Amygdala (tissue), 56 donors: ENCODE measurements around the gene FOXP4.

ENCODE experiments used
- DNase-seq, 56 donors: peaks; one replicate each; lab custom pipeline; 2025; lab: John Stamatoyannopoulos, UW

The FOXP4 gene

GRCh38 chr6:41519745-41520699 lies 26.2 kb upstream of the FOXP4 start:
- DNase-seq = no peak

GRCh38 chr6:41522780-41523548 lies 23.2 kb upstream of the FOXP4 start:
- DNase-seq = no peak

- DNase-seq = no peak
Observed at GRCh38 chr6:41523915-41524633, 22.1 kb upstream of the FOXP4 start.

GRCh38 chr6:41524634-41525011 lies 21.6 kb upstream of the FOXP4 start:
- no peak for DNase-seq

GRCh38 chr6:41527721-41528408 lies 18.3 kb upstream of the FOXP4 start:
- DNase-seq = no peak

GRCh38 chr6:41528409-41528963 lies 17.7 kb upstream of the FOXP4 start:
- DNase-seq = no peak

- DNase-seq = no peak
Observed at GRCh38 chr6:41529049-41529448, 17.1 kb upstream of the FOXP4 start.

GRCh38 chr6:41529970-41530369 lies 16.2 kb upstream of the FOXP4 start:
- DNase-seq = no peak

- DNase-seq = no peak
Observed at GRCh38 chr6:41530476-41530875, 15.7 kb upstream of the FOXP4 start.

- no peak for DNase-seq
Observed at GRCh38 chr6:41531016-41531415, 15.2 kb upstream of the FOXP4 start.

GRCh38 chr6:41531591-41532582 lies 14.3 kb upstream of the FOXP4 start:
- peak in 2 of 56 donors; percentile 8 to 25 for DNase-seq

GRCh38 chr6:41535766-41536165 lies 10.4 kb upstream of the FOXP4 start:
- DNase-seq = no peak

GRCh38 chr6:41536795-41537758 lies 9.1 kb upstream of the FOXP4 start:
- DNase-seq = no peak

GRCh38 chr6:41538556-41539182 lies 7.5 kb upstream of the FOXP4 start:
- DNase-seq = no peak

- no peak for DNase-seq
Observed at GRCh38 chr6:41539204-41539603, 7.0 kb upstream of the FOXP4 start.

GRCh38 chr6:41541364-41541763 lies 4.8 kb upstream of the FOXP4 start:
- DNase-seq = no peak

GRCh38 chr6:41543087-41543486 lies 3.1 kb upstream of the FOXP4 start:
- DNase-seq = no peak
